Middle frontal gyrus (tissue), 1 donor: ENCODE data around the gene PRPF19.

Experiments
- DNase-seq: peaks from one replicate; pipeline ENCODE4 v3.0.0-alpha.2; 2015; ENCODE audit warnings: low spot score; ENCODE audit errors: extremely low spot score

Gene PRPF19

DNA sequence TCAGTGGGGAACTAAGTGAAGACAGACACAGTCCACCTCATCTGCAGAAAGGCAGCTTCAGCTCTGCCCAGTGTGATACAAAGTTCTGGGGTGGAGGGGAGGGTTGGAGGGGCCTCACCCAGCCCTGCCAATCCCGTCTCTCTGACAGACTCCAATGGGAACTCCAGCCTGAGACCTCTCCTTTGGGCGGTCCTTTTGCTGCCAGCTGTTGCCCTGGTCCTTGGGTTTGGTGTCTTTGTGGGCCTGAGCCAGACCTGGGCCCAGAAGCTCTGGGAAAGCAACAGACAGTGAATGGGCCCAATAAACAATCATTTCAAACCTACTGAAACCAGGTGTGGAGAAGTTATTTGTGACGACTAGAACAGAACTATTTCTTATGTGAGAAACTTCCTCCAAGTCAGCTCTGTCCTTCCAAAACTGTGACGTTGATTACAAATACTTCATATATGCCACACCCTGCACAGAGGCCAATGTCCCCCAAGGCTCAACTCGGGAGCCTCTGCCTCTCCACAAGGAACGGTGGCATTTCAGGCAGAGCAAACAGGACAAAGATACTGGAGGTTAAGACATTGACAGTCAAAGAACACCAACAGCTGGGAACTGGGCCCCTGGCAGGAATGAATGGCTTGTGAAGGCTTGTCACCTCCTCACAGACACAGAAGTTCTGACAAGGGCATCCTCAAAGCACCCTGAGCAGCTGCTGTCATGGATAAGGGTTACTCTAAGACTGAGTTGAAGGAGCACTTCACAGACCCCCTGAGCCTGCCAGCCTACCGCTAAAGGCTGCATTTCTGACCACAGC, 30.8 kb downstream of the PRPF19 start:
- no peak for DNase-seq

GRCh38 chr11:60874421-60875365, 31.7 kb downstream of the PRPF19 start:
- no peak for DNase-seq

DNA sequence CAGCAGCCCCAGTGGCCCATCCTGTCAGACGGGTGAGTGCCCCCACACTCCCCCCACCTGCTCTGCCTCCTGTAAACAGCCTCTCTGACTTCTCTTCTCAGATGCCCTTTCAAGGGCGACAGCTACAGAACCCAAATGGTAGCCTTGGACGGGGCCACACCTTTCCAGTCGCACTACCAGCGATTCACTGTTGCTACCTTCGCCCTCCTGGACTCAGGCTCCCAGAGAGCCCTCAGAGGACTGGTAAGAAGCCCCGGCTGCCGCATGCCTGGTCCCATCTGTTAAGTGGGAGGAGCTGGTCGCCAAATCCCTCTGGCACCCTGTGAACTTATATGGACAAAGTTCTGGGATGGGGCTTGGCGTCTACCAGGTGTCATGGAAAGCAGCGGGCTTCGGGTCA, 32.9 kb downstream of the PRPF19 start:
- DNase-seq = no peak

DNA sequence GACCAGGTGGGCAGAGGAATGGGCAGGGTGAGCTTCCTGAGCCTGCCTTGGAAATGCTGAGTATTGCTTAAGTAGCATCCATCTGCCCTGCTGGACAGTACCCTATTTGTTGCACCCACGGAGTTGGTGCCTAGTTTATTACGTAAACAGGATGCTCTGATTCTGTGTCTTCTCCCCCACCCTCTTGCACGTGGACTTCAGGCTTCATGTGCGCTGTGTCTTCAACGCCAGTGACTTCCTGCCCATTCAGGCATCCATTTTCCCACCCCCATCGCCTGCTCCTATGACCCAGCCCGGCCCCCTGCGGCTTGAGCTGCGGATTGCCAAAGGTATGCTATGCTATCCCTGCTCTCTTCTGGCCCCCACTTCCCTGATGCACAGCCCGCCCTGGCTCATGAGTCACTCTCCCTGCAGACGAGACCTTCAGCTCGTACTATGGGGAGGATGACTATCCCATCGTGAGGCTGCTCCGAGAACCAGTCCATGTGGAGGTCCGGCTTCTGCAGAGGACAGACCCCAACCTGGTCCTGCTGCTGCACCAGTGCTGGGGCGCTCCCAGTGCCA, 33.3 kb downstream of the PRPF19 start:
- DNase-seq = no peak

- DNase-seq = no peak
Measured at GRCh38 chr11:60872124-60872960, 34.0 kb downstream of the PRPF19 start.

DNA sequence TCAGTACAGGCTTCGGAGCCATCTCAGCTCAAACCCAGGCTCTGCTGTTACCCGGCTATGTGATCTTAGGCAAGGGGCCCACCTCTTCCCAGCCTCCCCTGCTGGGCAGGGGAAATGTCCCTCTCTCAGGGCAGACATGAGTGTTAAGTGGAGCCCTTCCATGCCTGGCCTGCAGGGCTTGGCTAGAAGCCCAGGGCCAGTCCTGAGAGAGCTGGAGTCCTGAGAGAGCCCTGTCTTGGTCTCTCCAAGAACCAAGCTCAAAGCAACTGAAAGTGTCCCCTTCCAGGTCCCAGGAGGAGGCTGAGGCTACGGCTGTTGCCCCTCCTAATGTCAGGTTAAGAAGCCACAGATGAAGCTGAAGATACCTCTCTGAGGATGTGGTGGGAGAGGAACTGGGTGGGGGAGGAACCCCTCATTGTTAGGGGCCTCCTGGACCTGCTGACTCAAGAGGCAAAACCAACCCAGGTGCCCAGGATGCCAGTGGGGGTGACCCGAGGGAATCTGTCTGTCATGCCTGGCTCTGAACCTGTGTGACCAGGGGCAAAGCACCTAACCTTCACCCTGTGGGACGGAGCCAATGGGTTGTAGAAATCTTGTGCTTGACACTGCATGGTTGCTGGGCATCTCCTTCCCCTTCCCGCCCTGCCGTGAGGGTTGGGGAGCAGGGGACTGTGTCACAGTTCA, 34.9 kb downstream of the PRPF19 start:
- DNase-seq = no peak

GRCh38 chr11:60870733-60871377, 35.5 kb downstream of the PRPF19 start:
- DNase-seq = no peak

GRCh38 chr11:60870276-60870675, 36.1 kb downstream of the PRPF19 start:
- DNase-seq = no peak

DNA sequence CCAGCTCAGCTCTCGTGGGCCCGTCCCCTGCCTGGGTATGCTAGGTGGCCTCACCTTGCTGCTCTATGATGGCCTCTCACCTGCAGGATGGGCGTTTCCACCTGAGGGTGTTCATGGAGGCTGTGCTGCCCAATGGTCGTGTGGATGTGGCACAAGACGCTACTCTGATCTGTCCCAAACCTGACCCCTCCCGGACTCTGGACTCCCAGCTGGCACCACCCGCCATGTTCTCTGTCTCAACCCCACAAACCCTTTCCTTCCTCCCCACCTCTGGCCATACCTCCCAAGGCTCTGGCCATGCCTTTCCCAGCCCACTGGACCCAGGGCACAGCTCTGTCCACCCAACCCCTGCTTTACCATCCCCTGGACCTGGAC, 36.9 kb downstream of the PRPF19 start:
- DNase-seq = no peak

DNA sequence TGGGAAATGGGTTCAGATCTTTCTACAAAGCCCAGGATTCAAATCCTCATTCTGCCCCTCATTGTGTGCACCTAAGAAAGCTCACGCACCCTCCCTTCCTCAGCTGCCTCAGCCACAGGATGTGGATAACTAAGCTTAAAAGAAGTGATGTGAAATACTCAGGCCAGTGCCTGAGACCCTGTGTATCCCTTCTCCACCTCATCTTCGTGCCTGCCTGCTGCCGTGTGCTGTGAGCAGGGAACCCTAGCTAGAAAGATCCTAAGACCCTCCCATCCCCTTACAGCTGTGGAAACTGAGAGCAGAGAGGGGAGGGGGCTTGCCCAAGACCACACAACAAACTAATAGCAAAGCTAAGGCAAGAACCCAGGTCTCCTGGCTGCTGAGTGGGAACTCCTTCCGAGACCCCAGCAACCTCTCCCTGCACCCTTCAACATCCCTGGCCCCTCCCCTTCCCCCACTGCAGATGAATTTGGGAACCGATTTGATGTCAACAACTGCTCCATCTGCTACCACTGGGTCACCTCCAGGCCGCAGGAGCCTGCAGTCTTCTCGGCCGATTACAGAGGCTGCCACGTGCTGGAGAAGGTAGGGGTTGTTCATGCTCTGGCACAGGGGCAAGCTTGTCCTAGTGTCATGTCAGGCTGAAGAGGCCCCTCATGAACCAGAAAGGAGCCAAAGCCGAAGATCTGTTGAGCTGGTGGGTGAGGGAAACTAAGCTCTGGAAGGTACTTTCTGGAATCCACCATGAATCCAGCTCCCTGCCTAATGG, 37.5 kb downstream of the PRPF19 start:
- no peak for DNase-seq

DNA sequence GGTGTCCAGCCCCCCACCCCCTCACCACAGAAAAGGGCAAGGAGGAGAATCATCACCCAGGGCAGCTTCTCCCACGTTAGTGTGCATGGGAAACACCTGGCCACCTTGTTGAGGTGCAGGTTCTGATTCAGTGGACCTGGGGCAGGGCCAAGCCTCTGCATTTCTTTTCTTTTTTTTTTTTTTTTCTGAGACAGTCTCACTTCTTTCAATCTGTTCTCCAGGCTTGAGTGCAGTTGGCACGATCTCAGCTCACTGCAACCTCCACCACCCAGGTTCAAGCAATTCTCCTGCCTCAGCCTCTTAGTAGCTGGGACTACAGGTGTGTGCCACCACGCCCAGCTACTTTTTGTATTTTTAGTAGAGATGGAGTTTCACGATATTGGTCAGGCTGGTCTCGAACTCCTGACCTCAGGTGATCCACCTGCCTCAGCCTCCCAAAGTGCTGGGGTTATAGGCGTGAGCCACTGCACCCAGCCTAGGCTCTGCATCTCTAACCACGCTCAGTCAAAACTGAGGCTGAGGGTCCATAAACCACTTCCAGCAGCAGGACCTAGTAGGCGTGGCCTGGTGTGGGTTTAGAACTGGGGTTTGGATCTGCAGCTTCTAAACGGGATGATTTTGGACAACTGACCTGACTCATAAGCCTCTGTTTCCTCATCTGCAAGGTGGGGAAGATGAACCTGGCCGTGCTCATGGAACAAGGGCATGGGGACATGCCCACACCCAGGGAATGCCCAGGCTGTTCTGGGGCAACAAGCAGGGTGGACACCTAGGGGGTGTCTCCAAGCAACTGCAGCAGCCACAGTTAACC, 38.3 kb downstream of the PRPF19 start:
- no peak for DNase-seq

DNA sequence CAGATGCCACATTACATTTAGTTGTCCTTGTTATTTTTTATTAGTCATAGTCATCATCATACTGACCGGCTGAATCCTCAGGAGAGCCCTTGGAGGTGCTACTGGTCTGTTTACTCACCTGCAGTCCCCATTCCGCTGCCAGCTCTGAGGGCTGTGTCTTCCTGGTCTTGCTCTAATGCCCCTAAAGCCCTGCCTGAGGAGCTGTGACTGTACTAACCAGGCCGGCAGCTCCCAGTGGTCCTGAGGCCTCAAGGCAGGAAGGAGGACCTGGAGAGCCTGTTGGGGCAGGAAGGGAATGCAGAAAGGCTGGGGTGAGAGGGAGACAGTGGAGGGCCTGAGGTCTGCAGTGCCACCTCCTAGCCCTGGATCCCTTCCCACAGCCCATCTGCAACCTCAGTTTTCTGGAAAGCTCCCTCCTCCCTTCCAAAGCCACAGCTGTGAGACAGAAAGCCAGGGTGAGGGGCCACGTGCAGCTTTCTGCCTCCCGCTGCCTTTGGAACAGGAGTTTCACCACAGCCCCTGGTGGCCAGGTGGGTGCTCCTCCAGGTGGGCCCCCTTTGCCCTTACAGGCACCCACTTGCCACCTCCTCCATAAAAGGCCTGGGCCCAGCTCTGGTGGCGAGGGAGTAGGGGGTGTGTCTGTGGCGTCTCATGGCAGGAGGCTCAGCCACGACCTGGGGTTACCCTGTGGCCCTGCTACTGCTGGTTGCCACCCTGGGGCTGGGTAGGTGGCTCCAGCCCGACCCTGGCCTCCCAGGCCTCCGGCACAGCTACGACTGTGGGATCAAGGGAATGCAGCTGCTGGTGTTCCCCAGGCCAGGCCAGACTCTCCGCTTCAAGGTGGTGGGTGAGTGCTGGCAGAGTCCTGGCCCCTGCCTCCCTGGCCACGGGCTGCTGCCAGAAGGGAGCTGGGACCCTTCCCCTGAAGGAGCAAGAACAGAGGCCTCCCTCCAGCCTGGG, 39.2 kb downstream of the PRPF19 start, which contains the start of gene ZP1:
Gene ZP1, plus strand, starts transcription at position 632 of the 960 bp plus-strand sequence. Its CDS starts 20 bp downstream, at position 652.
- no peak for DNase-seq

- no peak for DNase-seq
Measured at GRCh38 chr11:60864856-60865513, 41.4 kb downstream of the PRPF19 start.

- no peak for DNase-seq
Measured at GRCh38 chr11:60863550-60864521, 42.5 kb downstream of the PRPF19 start.

DNA sequence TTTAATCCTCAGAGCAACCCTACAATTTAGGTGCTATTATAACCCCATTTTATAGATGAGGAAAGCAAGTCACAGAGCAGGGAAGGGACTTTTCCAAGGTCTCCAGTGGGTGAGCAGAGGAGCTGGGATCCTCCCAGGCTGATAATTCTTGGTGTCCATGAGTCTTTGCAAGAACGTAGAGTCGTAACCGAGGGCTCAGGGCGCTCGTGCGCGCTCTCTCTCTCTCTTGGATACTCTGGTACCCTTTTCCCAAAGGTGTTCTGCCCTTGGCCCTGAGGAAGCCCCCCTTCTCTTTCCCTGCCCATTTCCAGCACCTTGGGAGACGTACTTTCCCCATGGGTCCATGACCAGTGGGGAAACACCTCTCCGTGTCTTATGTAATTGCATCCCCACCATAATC, 44.2 kb downstream of the PRPF19 start:
- DNase-seq = no peak
